Thyroid gland (tissue), 4 donors: Measurements from ENCODE around the gene TMEM255B. TPM values are rescaled to one million over a fixed set of nuclear protein-coding genes. Genes with fewer than 3 reads are reported as not detected.

Experiments used
- DNase-seq, 2 donors: peaks; one replicate each; pipeline ENCODE4 v3.0.0-alpha.2; 2019
- H3K27ac ChIP-seq, 3 donors: fragments of 200-600 bp; sonication (generic); 1 replicate in 2 of 3; 2 replicates in 1 of 3; pipeline ENCODE4 v1.5.1; 2016 to 2019; ENCODE audit warnings: mild to moderate bottlenecking in 1 of 3, moderate library complexity in 1 of 3
- H3K27me3 ChIP-seq: fragments of 200-600 bp; sonication (generic); one replicate; pipeline ENCODE4 v1.5.1; 2019
- H3K36me3 ChIP-seq, 2 donors: fragments of 200-600 bp; sonication (generic); one replicate each; pipeline ENCODE4 v1.5.1; 2016 to 2019
- H3K4me1 ChIP-seq, 2 donors: fragments of 200-600 bp; sonication (generic); one replicate each; pipeline ENCODE4 v1.5.1; 2017 to 2019
- H3K4me3 ChIP-seq, 3 donors: fragments of 200-600 bp; sonication (generic); replicated peaks in 1 of 3; 1 replicate in 2 of 3; 2 replicates in 1 of 3; pipeline ENCODE4 v1.5.1; 2016; ENCODE audit warnings: mild to moderate bottlenecking in 1 of 3
- H3K9me3 ChIP-seq: fragments of 200-600 bp; sonication (generic); one replicate; pipeline ENCODE4 v1.5.1; 2017
- CTCF ChIP-seq, 6 experiments: fragments of 200-600 bp in 3 of 6; fragments of 450-650 bp in 3 of 6; sonication (generic) in 3 of 6; IDR thresholded peaks; one replicate each; pipeline ENCODE4 v1.5.1; 2016 to 2019; ENCODE audit warnings: antibody characterized with exemption in 6 of 6, mild to moderate bottlenecking in 2 of 6, inconsistent platforms in 1 of 6, moderate library complexity in 1 of 6
- POLR2A ChIP-seq, 2 donors: fragments of 450-650 bp; IDR thresholded peaks; one replicate each; pipeline ENCODE4 v1.6.1; 2017; ENCODE audit warnings: antibody characterized with exemption in 2 of 2, mild to moderate bottlenecking in 2 of 2, moderate library complexity in 1 of 2
- WGBS, 2 donors: methylation state at CpG; one replicate each; pipeline ENCODE4 v1.1.5; 2017; 5-methylcytosine and 5-hydroxymethylcytosine counted together
- intact Hi-C: fragments of 100-400 bp; cut with DNase I; formaldehyde crosslinking; loops from one replicate; pipeline ENCODE4 v1.15.1; 2023
- total RNA-seq, 4 donors: library from RNA; depleted of rRNA; stranded (reverse); fragments of >200 nt; gene quantifications; one replicate each; pipeline ENCODE4 v1.2.3, GENCODE V29; 2016

TMEM255B gene
- total RNA-seq, 4 donors from 2014 or later, result 6.1 to 9.2 (median 8.3) TPM

GRCh38 chr13:113746671-113747070 is 12.4 kb upstream of the TMEM255B start:
- 84 to 92% methylated on average over 12 of the region's 12 CpGs for WGBS, 2 donors
- H3K4me3 ChIP-seq, result no peak overlapping the region

GRCh38 chr13:113747291-113747833 is 11.7 kb upstream of the TMEM255B start:
- 84 to 87% methylated on average over 12 to 25 of the region's 25 CpGs for WGBS, 2 donors
- TF ChIP-seq CTCF (IDR thresholded peaks at IDR 0.05) (no peak), POLR2A (IDR thresholded peaks at IDR 0.05) (no peak)
- intact Hi-C loops, result no loop called here
- Histone ChIP-seq H3K36me3 (no peaks in the 10 kb centered on the region), H3K27ac (no peak overlapping the region), H3K27me3 (no peaks in the 10 kb centered on the region), H3K9me3 (no peaks in the 10 kb centered on the region), H3K4me3 (no peak overlapping the region), H3K4me1 (peaks cover 0 to under 1% of the 10 kb centered on the region in 2 donors)
- DNase-seq, result no peak

More at GRCh38 chr13:113746671-113747070, 12.4 kb upstream of the TMEM255B start:
- intact Hi-C loops, result no loop called here
- TF ChIP-seq CTCF (IDR thresholded peaks at IDR 0.05) (no peak), POLR2A (IDR thresholded peaks at IDR 0.05) (no peak)
- Histone ChIP-seq H3K9me3 (no peaks in the 10 kb centered on the region), H3K27ac (no peak overlapping the region), H3K4me1 (peaks cover 0 to 7% of the 10 kb centered on the region in 2 donors), H3K36me3 (no peaks in the 10 kb centered on the region), H3K27me3 (no peaks in the 10 kb centered on the region)
- DNase-seq, result no peak

- Histone ChIP-seq H3K36me3 (no peaks in the 10 kb centered on the region), H3K4me3 (no peak overlapping the region), H3K27ac (no peak overlapping the region), H3K27me3 (no peaks in the 10 kb centered on the region), H3K4me1 (no peaks in the 10 kb centered on the region), H3K9me3 (no peaks in the 10 kb centered on the region)
- intact Hi-C loops, result no loop called here
- 82 to 83% methylated on average over 24 to 25 of the region's 25 CpGs for WGBS, 2 donors
- no peak for DNase-seq
- TF ChIP-seq CTCF (IDR thresholded peaks at IDR 0.05) (no peak), POLR2A (IDR thresholded peaks at IDR 0.05) (no peak)
These were observed 10.7 kb upstream of the TMEM255B start for GRCh38 chr13:113748101-113748861.

- intact Hi-C loops, result no loop called here
- no peaks in the 10 kb centered on the region for H3K27me3 ChIP-seq
- WGBS, 2 donors, result 84 to 90% methylated on average over 6 to 21 of the region's 22 CpGs
These were observed 10.1 kb upstream of the TMEM255B start for GRCh38 chr13:113748862-113749451.

More at GRCh38 chr13:113748862-113749451, 10.1 kb upstream of the TMEM255B start:
- H3K4me3 ChIP-seq, result no peak overlapping the region
- no peaks in the 10 kb centered on the region for H3K4me1 ChIP-seq
- no peak for DNase-seq
- no peaks in the 10 kb centered on the region for H3K9me3 ChIP-seq
- H3K36me3 ChIP-seq, result no peaks in the 10 kb centered on the region
- no peak overlapping the region for H3K27ac ChIP-seq
- TF ChIP-seq CTCF (IDR thresholded peaks at IDR 0.05), result no peak
